OCI-LY3 (cell line): ENCODE measurements around the gene KRT38.

Experiments used
- H2AFZ ChIP-seq: fragments of 200-600, 300-600 bp; shearing (Covaris generic); 2 replicates; pipeline ENCODE4 v1.6.0; 2014; ENCODE audit warnings: antibody characterized with exemption, low read depth, low read length
- H3K27ac ChIP-seq: fragments of 200-600, 300-600 bp; sonication (generic); 2 replicates; pipeline ENCODE4 v1.5.1; 2014; ENCODE audit warnings: mild to moderate bottlenecking, low read length, moderate library complexity, mixed read lengths
- H3K27me3 ChIP-seq: fragments of 200-600, 300-600 bp; sonication (generic); 2 replicates; pipeline ENCODE4 v1.6.1; 2014; ENCODE audit warnings: low read depth, low read length, mixed read lengths
- H3K36me3 ChIP-seq: fragments of 200-600, 300-600 bp; sonication (generic); replicated peaks from 2 replicates; pipeline ENCODE3; 2014; ENCODE audit warnings: low read depth, low read length, mixed read lengths
- H3K4me1 ChIP-seq: fragments of 300-600, 200-600 bp; sonication (generic); 2 replicates; pipeline ENCODE4 v1.6.1; 2014; ENCODE audit warnings: low read length, mixed read lengths
- H3K4me2 ChIP-seq: fragments of 200-600, 300-600 bp; sonication (generic); 2 replicates; pipeline ENCODE4 v1.6.1; 2014; ENCODE audit warnings: low read length, mixed read lengths
- H3K4me3 ChIP-seq: fragments of 300-600, 200-600 bp; sonication (generic); 2 replicates; pipeline ENCODE4 v1.5.1; 2014; ENCODE audit warnings: antibody characterized with exemption, mild to moderate bottlenecking, low read length, moderate library complexity
- H3K79me2 ChIP-seq: fragments of 300-600, 200-600 bp; shearing (Covaris generic); 2 replicates; pipeline ENCODE4 v1.6.1; 2014; ENCODE audit warnings: mild to moderate bottlenecking, low read length, mixed read lengths
- H3K9ac ChIP-seq: fragments of 300-600, 200-600 bp; shearing (Covaris generic); 2 replicates; pipeline ENCODE4 v1.6.0; 2014; ENCODE audit warnings: mild to moderate bottlenecking, low read length, moderate library complexity
- H3K9me3 ChIP-seq: fragments of 200-600, 300-600 bp; shearing (Covaris generic); 2 replicates; pipeline ENCODE4 v1.6.1; 2014; ENCODE audit warnings: low read length, mixed read lengths; ENCODE audit not compliant: insufficient read depth
- H4K20me1 ChIP-seq: fragments of 200-600, 300-600 bp; sonication (generic); 2 replicates; pipeline ENCODE4 v1.6.1; 2016; ENCODE audit warnings: low read length, mixed read lengths; ENCODE audit not compliant: insufficient read depth
- CTCF ChIP-seq: fragments of 200-600, 300-600 bp; sonication (generic); IDR thresholded peaks from 2 replicates; pipeline ENCODE4 v1.5.1; 2014; ENCODE audit warnings: antibody characterized with exemption, low read length, low read depth
- EZH2phosphoT487 ChIP-seq: fragments of 200-600 bp; shearing (Covaris generic); IDR thresholded peaks from 2 replicates; pipeline ENCODE4 v1.6.1; 2018; ENCODE audit warnings: antibody characterized with exemption, mixed run types, low read depth

The KRT38 gene

DNA sequence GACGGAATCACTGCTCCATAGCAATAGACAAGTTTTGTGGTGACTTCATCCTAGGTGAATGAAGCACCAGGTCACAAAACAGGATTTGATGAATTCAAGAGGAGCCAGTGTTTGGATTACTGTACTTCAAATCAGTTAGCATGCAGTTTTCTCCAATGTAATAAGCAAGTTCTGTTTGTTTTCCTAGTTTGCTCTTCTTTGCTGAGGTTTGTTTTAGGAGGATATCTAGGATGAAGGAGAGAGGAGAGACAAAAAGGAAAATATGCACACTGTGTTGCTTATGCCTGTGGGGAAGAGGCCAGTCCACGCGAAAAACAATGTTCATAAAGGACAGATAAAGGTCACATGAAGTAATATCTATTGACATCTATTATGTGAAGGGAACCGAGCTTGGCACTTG lies 25.4 kb downstream of the KRT38 start:
- no peak for TF ChIP-seq EZH2phosphoT487
- TF ChIP-seq CTCF, result no peak
- Histone ChIP-seq H4K20me1 (no peaks in the 10 kb centered on the region), H3K9ac (no peak overlapping the region), H3K79me2 (no peaks in the 10 kb centered on the region), H3K4me1 (no peaks in the 10 kb centered on the region), H3K27me3 (peaks cover 15% of the 10 kb centered on the region), H3K9me3 (no peaks in the 10 kb centered on the region), H3K4me3 (no peak overlapping the region), H3K4me2 (no peak overlapping the region), H3K27ac (no peak overlapping the region), H3K36me3 (no peaks in the 10 kb centered on the region), H2AFZ (no peak overlapping the region)

GRCh38 chr17:41413982-41414381 lies 26.8 kb downstream of the KRT38 start:
- H3K9ac ChIP-seq, result no peak overlapping the region
- no peaks in the 10 kb centered on the region for H4K20me1 ChIP-seq
- no peaks in the 10 kb centered on the region for H3K79me2 ChIP-seq
- TF ChIP-seq EZH2phosphoT487 (no peak), CTCF (no peak)
- H3K4me2 ChIP-seq, result no peak overlapping the region
- H3K4me3 ChIP-seq, result no peak overlapping the region
- H3K27me3 ChIP-seq, result peaks cover 15% of the 10 kb centered on the region
- H3K9me3 ChIP-seq, result no peaks in the 10 kb centered on the region
- no peak overlapping the region for H3K27ac ChIP-seq
- no peaks in the 10 kb centered on the region for H3K36me3 ChIP-seq
- H2AFZ ChIP-seq, result no peak overlapping the region
- H3K4me1 ChIP-seq, result no peaks in the 10 kb centered on the region

DNA sequence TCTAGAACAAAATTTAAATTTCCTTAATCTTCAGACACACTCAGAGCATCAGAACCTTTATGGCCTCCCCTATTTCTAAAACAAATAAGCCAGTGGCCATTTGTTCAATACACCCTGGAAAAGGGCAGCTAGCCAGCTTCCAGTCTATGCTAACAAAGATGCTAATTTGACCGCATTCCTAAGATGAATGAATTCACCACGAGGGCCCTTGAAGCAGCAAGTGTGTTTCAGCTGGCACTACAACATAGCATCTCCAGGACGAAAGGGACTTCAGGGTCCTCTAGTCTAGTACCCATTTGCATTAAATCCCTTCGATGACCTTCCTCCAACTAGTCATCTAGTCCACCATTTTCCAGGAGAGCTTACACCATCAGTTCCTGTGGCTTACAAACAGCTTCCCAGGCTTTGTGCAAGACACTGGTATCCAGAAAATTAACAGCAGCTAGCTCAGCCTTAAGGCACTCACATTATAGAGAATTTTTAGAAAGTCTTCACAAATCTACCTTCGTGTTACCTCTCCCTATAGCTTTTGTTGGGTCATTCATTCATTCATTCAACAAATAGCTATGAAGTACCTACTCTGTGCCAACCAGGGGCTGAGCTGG lies 27.3 kb downstream of the KRT38 start:
- H3K4me2 ChIP-seq, result no peak overlapping the region

More for the DNA sequence above, 27.3 kb downstream of the KRT38 start:
- Histone ChIP-seq H3K4me3 (no peak overlapping the region), H3K9me3 (no peaks in the 10 kb centered on the region), H3K27me3 (peaks cover 15% of the 10 kb centered on the region), H4K20me1 (no peaks in the 10 kb centered on the region), H2AFZ (no peak overlapping the region), H3K4me1 (no peaks in the 10 kb centered on the region), H3K9ac (no peak overlapping the region), H3K36me3 (no peaks in the 10 kb centered on the region), H3K27ac (no peak overlapping the region), H3K79me2 (no peaks in the 10 kb centered on the region)
- TF ChIP-seq EZH2phosphoT487 (no peak), CTCF (no peak)
